Right atrium auricular region (tissue), 2 donors: ENCODE results near the gene EFCAB14. TPM values are rescaled to one million over a fixed set of nuclear protein-coding genes. Genes with fewer than 3 reads are reported as not detected.
A peak's percentile ranks its signal among the peaks of the same experiment; 100 is the strongest.
"Not testable (repeated sequence)": the region's sequence is repeated elsewhere in the genome, so short reads cannot be mapped to it uniquely, and the experiment has no call there.

Experiments used
- DNase-seq: peaks from one replicate; pipeline ENCODE4 v3.0.0-alpha.2; 2019; ENCODE audit warnings: low spot score
- H3K27ac ChIP-seq, 2 donors: fragments of 200-600 bp; sonication (generic); 1 replicate in 1 of 2; 2 replicates in 1 of 2; pipeline ENCODE4 v1.5.1; 2016 to 2019
- H3K27me3 ChIP-seq, 2 donors: fragments of 200-600 bp; sonication (generic); one replicate each; pipeline versions ENCODE4 v1.5.1 to v1.6.0; 2017 to 2019
- H3K36me3 ChIP-seq: fragments of 200-600 bp; sonication (generic); one replicate; pipeline ENCODE4 v1.5.1; 2016
- H3K4me1 ChIP-seq, 2 donors: fragments of 200-600 bp; sonication (generic); one replicate each; pipeline versions ENCODE4 v1.5.1 to v1.6.0; 2017 to 2019
- H3K4me3 ChIP-seq, 2 donors: fragments of 200-600 bp; sonication (generic); 1 replicate in 1 of 2; 2 replicates in 1 of 2; pipeline ENCODE4 v1.5.1; 2017 to 2019; ENCODE audit warnings: mild to moderate bottlenecking in 1 of 2, moderate library complexity in 1 of 2
- H3K9me3 ChIP-seq, 2 donors: fragments of 200-600 bp; sonication (generic); one replicate each; pipeline ENCODE4 v1.5.1; 2019
- CTCF ChIP-seq, 2 donors: fragments of 200-600 bp; sonication (generic); IDR thresholded peaks; one replicate each; pipeline ENCODE4 v1.5.1; 2019; ENCODE audit warnings: antibody characterized with exemption in 2 of 2
- total RNA-seq, 2 donors: library from RNA; depleted of rRNA; stranded (reverse); fragments of >200 nt; gene quantifications; one replicate each; pipeline ENCODE4 v1.1.0, GENCODE V29; 2016

EFCAB14 gene
- total RNA-seq, 2 donors from 2014 or later = 72.9 to 73.5 TPM

DNA sequence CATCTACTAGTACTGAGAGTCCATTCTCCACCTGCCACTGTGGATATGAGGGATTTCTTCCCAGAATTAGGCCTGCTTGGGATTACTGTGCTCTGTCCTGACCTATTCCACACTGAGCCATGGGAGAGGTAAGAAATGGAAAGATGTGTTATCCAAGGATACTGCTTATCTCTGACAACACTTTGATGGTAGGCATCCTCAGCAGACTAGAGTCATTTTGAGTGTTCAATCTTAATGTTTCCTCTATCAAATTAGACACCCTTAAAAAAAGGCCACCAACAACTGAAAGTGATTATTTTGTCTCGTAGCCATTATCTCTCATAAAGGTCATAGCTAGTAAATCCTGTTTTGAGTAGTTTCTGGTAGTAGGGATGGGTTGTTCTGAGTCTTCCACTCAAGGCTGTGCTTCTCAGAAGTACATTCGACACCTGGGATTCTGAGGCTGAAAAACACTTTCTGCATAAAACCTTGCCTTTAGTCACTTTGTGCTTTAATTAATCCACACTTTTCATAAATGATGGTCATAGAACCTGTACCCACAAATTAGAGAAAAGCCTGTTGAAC, 59.5 kb downstream of the EFCAB14 start:
- Histone ChIP-seq H3K27me3 (no peaks in the 10 kb centered on the region), H3K36me3 (peaks cover 29% of the 10 kb centered on the region), H3K4me3 (no peak overlapping the region), H3K9me3 (peaks cover 0 to 4% of the 10 kb centered on the region in 2 donors), H3K27ac (no peak overlapping the region), H3K4me1 (peaks cover 0 to 11% of the 10 kb centered on the region in 2 donors)
- no peak for TF ChIP-seq CTCF (IDR thresholded peaks at IDR 0.05)
- no peak for DNase-seq

GRCh38 chr1:46657775-46658174, 61.1 kb downstream of the EFCAB14 start:
- DNase-seq = no peak
- Histone ChIP-seq H3K27me3 (no peaks in the 10 kb centered on the region), H3K4me3 (no peak overlapping the region), H3K27ac (no peak overlapping the region), H3K9me3 (peaks cover 0 to 4% of the 10 kb centered on the region in 2 donors), H3K36me3 (peaks cover 29% of the 10 kb centered on the region), H3K4me1 (peaks cover 0 to 14% of the 10 kb centered on the region in 2 donors)
- no peak for TF ChIP-seq CTCF (IDR thresholded peaks at IDR 0.05)

DNA sequence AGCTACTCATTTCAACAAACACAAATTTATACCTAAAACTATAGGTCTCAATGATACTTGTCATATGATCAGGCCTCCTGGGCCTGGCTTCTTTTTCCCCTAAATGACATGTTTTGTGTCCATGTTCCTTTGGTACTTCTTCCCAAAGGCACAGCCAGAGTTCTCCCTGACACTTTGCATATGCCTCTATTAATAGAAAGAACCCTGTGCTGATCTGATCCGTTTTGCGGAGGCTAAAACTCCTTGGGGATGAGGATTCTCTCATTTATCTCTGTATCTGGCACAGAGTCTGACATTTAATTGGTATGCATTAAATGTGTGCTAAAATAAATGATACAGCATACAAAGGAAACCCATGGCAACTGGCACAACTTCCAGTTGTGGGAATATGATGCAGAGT, 62.3 kb downstream of the EFCAB14 start:
- Histone ChIP-seq H3K4me3 (no peak overlapping the region), H3K4me1 (peaks cover 0 to 14% of the 10 kb centered on the region in 2 donors), H3K36me3 (peaks cover 38% of the 10 kb centered on the region), H3K27ac (peak overlapping the region; percentile 16 to 49), H3K27me3 (no peaks in the 10 kb centered on the region), H3K9me3 (peaks cover 0 to 4% of the 10 kb centered on the region in 2 donors)
- TF ChIP-seq CTCF (IDR thresholded peaks at IDR 0.05) = no peak
- no peak for DNase-seq

GRCh38 chr1:46655848-46656247, 63.1 kb downstream of the EFCAB14 start:
- H3K4me1 ChIP-seq = peaks cover 0 to 14% of the 10 kb centered on the region in 2 donors
- peaks cover 38% of the 10 kb centered on the region for H3K36me3 ChIP-seq
- no peak overlapping the region for H3K27ac ChIP-seq
- no peak overlapping the region for H3K4me3 ChIP-seq
- H3K9me3 ChIP-seq = peaks cover 0 to 4% of the 10 kb centered on the region in 2 donors
- no peak for DNase-seq
- H3K27me3 ChIP-seq = no peaks in the 10 kb centered on the region
- no peak for TF ChIP-seq CTCF (IDR thresholded peaks at IDR 0.05)

DNA sequence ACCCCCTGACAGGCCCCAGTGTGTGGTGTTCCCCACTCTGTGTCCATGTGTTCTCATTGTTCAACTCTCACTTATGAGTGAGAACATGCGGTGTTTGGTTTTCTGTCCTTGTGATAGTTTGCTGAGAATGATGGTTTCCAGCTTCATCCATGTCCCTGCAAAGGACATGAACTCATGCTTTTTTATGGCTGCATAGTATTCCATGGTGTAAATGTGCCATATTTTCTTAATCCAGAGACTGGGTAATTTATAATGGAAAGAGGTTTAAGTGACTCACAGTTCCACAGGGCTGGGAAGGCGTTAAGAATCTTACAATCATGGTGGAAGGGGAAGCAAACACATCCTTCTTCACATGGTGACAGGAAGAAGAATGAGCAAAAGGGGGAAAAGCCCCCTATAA, 64.2 kb downstream of the EFCAB14 start:
- not testable (repeated sequence) for H3K27me3 ChIP-seq, DNase-seq, H3K4me3 ChIP-seq, H3K27ac ChIP-seq
- H3K36me3 ChIP-seq = peaks cover 48% of the 10 kb centered on the region
- peaks cover 0 to 13% of the 10 kb centered on the region in 2 donors for H3K9me3 ChIP-seq
- H3K4me1 ChIP-seq = peaks cover 0 to 14% of the 10 kb centered on the region in 2 donors

DNA sequence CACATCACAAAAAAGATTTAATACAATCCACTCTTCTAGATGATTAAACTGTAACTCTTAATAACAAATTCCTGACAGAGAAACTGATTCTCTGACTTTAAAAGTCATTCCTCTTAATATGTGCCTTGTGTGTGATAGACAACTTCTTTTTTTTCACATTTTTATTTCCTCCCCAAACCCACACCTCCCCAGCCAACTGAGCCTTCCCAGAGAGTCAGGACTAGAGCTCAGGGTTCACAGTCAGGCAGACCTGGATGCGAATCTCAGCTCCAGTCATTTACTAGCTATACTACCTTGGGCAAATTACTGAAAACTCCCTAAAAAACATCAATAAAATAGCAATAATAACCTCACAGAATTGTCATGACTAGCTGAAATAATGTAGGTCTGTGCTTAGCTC, 64.9 kb downstream of the EFCAB14 start:
- no peak for DNase-seq
- peaks cover 54% of the 10 kb centered on the region for H3K36me3 ChIP-seq
- no peak for TF ChIP-seq CTCF (IDR thresholded peaks at IDR 0.05)
- H3K9me3 ChIP-seq = peaks cover 0 to 18% of the 10 kb centered on the region in 2 donors
- H3K27ac ChIP-seq = peak overlapping the region; percentile 35 to 44
- no peaks in the 10 kb centered on the region for H3K27me3 ChIP-seq
- no peak overlapping the region for H3K4me3 ChIP-seq
- H3K4me1 ChIP-seq = peaks cover 0 to 14% of the 10 kb centered on the region in 2 donors
